ENCODE data around the gene FYTTD1.

FYTTD1 gene

DNA sequence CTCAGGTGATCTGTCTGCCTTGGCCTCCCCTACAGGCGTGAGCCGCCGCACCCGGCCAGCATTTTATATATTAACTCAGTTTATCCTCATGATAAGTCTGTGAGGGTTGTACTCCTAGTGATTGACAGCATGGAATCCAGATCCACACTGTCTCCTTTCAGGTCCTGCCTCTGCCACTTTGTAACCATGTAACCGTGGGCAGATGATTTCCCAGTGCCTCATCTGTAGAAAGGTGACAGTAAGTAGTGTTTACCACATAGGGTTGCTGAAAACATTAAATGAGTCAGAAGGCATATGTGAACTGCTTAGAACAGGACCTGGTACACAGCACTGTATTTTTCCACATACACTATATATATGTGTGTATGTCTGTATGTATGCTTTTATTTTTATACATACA is 2.4 kb downstream of the FYTTD1 start:
- peak overlapping the region; percentile 91 for H3K4me3 ChIP-seq (ENCODE audit: low read length)
- TF ChIP-seq ZNF274 (IDR thresholded peaks at IDR 0.05; ENCODE audit: low read depth, low read length), result no peak

- TF ChIP-seq ZNF274 (IDR thresholded peaks at IDR 0.05; ENCODE audit: low read depth, low read length), result no peak
- H3K4me3 ChIP-seq (ENCODE audit: low read length), result no peak overlapping the region
These were observed 3.6 kb downstream of the FYTTD1 start for GRCh38 chr3:197753263-197753662.

DNA sequence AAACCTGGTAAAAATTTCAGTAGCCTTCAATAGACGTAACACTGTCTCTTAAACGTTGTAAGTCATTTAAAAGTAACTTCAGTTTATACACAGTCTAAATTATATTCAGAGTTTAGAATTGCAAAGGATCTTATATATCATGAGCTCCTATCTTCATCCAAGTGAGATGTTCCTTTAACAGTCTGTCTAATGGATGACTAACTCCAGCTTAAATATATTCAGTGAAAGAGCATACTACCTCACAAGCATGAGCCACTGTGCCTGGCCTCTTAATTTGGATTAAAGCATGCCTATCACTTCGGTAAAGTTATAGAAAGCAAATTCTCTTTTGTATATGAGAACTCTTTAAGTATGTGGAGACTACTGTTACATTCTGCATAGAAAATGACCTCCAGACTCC is 7.0 kb downstream of the FYTTD1 start:
- no peak for TF ChIP-seq ZNF274 (IDR thresholded peaks at IDR 0.05; ENCODE audit: low read depth, low read length)
- no peak overlapping the region for H3K4me3 ChIP-seq (ENCODE audit: low read length)

GRCh38 chr3:197758512-197758911 is 8.8 kb downstream of the FYTTD1 start:
- TF ChIP-seq ZNF274 (IDR thresholded peaks at IDR 0.05; ENCODE audit: low read depth, low read length), result no peak
- H3K4me3 ChIP-seq (ENCODE audit: low read length), result no peak overlapping the region

GRCh38 chr3:197761784-197762183 is 12.1 kb downstream of the FYTTD1 start:
- no peak for TF ChIP-seq ZNF274 (IDR thresholded peaks at IDR 0.05; ENCODE audit: low read depth, low read length)

GRCh38 chr3:197775317-197775716 is 25.6 kb downstream of the FYTTD1 start:
- H3K4me3 ChIP-seq (ENCODE audit: low read length), result no peak overlapping the region
- no peak for TF ChIP-seq ZNF274 (IDR thresholded peaks at IDR 0.05; ENCODE audit: low read depth, low read length)

More at GRCh38 chr3:197761784-197762183, 12.1 kb downstream of the FYTTD1 start:
- no peak overlapping the region for H3K4me3 ChIP-seq (ENCODE audit: low read length)

DNA sequence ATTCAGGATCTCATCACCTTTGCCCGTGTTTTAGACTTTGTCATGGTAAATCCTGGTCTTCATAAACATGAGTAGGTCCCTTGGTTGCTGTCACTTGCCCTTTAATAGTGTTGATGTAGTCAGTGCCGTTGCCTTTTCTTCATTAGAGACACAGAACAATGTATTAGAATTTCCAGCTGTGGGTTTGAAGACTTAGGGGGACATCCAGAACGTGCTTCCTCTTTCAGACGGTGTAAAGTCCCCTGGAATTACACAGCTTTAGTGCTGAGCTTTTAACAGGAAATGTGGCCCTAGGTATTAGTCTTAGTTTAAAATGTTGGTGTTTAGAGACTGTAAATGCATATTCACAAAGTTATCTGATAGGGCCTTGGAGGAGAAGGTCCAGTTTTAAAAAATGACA is 32.5 kb downstream of the FYTTD1 start:
- H3K4me3 ChIP-seq (ENCODE audit: low read length), result no peak overlapping the region
- TF ChIP-seq ZNF274 (IDR thresholded peaks at IDR 0.05; ENCODE audit: low read depth, low read length), result no peak

DNA sequence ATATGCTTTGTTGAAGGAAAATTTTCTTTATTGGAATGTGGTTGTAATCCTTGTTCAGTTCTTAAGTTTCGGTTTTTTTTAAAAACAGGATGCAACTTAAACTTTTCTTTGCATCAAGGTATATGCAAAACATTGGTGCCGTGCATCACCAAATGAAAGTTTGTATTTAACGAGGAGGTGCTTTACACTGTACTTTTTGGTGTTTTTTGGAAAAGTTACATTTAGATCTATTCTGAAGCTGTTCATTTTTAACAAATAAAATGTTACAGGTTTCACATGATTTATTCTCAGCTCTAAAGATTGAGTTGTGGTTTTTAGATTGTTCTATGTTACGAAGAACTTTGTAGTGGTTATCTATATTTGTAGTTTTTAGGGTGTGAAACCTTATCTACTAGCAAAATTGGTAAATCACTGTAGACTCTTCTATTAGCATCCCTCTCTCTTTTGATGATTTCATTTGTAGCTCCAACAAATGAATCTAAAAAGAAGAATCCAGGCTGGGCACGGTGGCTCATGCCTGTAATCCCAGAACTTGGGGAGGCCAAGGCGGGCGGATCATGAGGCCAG is 34.4 kb downstream of the FYTTD1 start:
- no peak for TF ChIP-seq ZNF274 (IDR thresholded peaks at IDR 0.05; ENCODE audit: low read depth, low read length)

GRCh38 chr3:197787412-197787811 is 37.7 kb downstream of the FYTTD1 start:
- H3K4me3 ChIP-seq (ENCODE audit: low read length), result no peak overlapping the region
- no peak for TF ChIP-seq ZNF274 (IDR thresholded peaks at IDR 0.05; ENCODE audit: low read depth, low read length)

More for the DNA sequence above, 34.4 kb downstream of the FYTTD1 start:
- no peak overlapping the region; the same call in 1 of the 2 replicates for H3K4me3 ChIP-seq (ENCODE audit: low read length)

DNA sequence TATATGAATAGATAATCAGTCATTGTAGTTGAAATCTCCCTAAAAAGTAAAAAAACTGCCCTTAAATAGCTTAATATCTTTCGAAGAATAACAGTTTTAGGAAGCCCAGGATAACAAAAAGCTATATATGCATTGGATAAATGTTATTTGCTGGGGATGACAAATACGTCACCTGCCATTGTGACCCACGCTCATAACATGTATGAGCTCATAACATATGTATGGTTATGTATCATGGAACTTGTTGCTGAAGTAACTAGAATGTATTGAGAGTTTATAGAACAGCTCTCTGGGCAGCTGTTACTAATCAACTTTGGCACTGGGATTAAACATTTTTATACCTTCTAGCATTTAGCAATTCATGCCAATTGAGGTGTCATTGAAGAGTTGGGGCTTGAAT is 39.6 kb downstream of the FYTTD1 start:
- H3K4me3 ChIP-seq (ENCODE audit: low read length), result no peak overlapping the region
- no peak for TF ChIP-seq ZNF274 (IDR thresholded peaks at IDR 0.05; ENCODE audit: low read depth, low read length)

GRCh38 chr3:197790033-197790432 is 40.4 kb downstream of the FYTTD1 start:
- no peak for TF ChIP-seq ZNF274 (IDR thresholded peaks at IDR 0.05; ENCODE audit: low read depth, low read length)
- peak overlapping the region; percentile 91; the same call in 1 of the 2 replicates for H3K4me3 ChIP-seq (ENCODE audit: low read length)

DNA sequence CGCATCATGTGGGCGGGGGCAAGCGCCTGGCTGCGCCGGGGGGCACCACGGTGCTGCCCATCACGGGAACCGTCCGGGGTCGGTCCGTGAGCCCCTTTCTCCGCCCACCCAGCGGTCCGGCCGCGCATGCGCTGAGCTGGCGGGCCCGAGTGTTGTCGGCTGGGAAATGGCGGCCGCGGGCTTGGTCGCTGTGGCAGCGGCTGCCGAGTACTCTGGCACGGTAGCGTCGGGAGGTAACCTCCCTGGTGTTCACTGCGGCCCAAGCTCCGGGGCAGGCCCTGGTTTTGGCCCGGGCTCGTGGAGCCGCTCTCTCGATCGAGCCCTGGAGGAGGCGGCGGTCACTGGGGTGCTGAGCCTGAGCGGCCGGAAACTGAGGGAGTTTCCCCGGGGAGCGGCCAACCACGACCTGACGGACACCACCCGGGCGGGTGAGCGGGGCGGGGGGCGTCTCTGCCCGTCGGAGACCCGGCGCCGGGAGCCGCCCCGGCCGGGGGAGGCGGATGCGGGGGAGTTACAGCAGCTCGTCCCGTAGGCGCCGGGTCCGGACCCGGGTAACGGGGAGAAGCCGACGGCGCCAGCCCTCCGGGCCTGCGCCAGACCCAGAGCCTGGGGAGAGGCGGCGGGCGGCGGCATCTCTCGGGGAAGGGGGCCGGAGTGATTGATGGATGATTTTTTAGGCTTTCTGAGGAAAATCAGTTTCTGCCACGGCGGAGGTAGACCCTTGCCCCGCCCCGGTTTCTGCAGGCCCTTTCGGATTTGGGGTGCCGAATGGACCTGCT is 41.6 kb downstream of the FYTTD1 start, which contains the start of gene LRCH3:
TSS of gene LRCH3 (plus strand) at position 142 of the 779 bp plus-strand sequence. CDS start at position 167, 25 bp downstream.
- TF ChIP-seq ZNF274 (IDR thresholded peaks at IDR 0.05; ENCODE audit: low read depth, low read length), result no peak
- peak within 1 kb of the TSS; percentile 91 for H3K4me3 ChIP-seq (ENCODE audit: low read length)

- H3K4me3 ChIP-seq (ENCODE audit: low read length), result peak overlapping the region; percentile 91
- no peak for TF ChIP-seq ZNF274 (IDR thresholded peaks at IDR 0.05; ENCODE audit: low read depth, low read length)
These were observed 42.4 kb downstream of the FYTTD1 start for GRCh38 chr3:197791892-197792647.

DNA sequence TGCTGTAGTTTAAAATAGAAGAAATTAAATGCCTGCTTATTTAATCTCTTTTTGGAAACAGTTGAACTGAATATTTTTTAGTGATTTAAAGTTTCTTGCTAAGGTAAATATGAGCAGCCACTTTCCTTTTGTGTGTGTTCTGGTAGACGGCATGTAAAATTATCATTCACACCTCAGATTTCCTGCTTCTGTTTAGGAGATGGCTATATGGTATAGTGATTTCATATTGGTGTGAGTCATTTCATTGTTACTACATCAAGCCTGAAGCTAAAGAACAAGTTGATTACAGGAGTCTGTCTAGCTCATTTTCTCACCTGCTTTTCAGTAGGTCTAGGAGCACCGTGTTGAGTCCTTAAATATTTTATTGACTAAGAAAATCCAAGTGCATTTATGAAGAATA is 43.6 kb downstream of the FYTTD1 start:
- no peak for TF ChIP-seq ZNF274 (IDR thresholded peaks at IDR 0.05; ENCODE audit: low read depth, low read length)
- H3K4me3 ChIP-seq (ENCODE audit: low read length), result 0 out of 2 replicates have a peak overlapping the region, but pooled peaks have one; percentile 40

All from GM08714 (cell line).